NCI-H2107 treated with DMSO at 0.1 percent for 48 hours (cell line): Measurements from ENCODE around the gene FBXL4.
A peak's percentile ranks its signal among the peaks of the same experiment; 100 is the strongest.

Experiments used
- DNase-seq: peaks from one replicate; lab custom pipeline; 2025; ENCODE audit not compliant: unreplicated experiment; lab: John Stamatoyannopoulos, UW

Gene FBXL4

DNA sequence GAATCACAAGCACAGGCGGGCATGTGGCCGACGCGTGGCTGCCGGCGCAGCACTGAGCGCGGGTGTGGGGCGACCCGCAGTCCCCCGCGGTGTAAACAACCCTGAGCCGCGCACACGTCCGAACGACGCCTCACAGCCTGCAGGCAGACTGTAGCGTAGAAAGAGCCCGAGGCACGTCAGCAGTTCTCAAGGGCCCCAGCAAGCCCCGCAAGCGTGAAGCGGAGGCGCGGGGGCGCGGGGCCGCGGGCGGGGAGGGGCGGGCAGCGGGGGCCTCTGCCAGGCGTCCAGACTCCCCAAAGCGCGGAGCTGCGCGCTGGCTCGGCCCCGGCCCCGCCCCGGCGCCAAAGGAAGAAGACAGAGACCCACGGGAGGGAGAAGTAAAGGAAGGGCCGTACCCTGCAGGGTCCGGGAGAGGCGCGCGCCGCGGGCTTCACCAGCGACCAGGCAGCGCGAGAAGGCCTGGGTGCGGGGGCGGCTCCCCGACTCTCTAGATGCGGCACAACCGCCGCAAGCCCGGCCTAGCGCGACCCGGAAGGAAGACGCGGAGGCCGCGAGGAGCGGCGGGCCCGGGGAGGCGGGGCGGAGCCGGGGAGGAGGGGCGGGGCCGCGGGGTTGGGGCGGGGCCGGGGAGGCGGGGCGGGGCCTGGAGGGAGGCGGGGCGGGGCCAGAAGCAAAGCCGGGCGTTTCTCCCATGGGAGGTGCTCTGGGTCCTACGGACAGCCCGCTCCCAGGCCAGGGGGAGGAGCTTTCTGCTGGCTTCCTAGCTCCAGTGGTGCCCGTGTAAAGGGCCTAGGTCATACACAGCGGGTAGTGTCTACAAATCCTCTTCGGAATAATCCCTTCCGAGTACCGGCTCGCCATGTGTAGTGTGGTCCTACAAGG lies at the start of gene FBXL4:
FBXL4 (minus strand) TSS at position 536 of the 882 bp plus-strand sequence. CDS start 20,958 bp downstream, outside the sequence.
- peak; percentile 21 for DNase-seq

DNA sequence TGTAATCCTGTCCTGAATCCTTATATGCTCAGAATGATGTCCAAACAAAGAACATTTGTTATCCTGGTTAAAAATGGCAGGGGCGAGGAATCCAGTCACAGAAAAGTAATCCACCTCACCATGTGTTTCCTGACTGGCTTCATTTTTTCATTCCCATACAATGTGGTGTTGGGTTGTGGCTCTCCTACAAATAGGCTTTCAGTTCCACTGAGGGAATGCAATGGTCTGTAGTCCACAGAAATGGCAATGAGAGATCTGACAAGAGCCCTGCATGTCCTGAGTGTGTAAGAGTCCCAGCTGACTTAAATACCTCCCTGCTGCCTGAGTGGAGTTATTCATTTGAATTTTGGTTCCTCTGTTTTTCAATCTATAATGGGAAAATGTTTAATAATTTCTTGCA lies 47.4 kb upstream of the FBXL4 start:
- no peak for DNase-seq

DNA sequence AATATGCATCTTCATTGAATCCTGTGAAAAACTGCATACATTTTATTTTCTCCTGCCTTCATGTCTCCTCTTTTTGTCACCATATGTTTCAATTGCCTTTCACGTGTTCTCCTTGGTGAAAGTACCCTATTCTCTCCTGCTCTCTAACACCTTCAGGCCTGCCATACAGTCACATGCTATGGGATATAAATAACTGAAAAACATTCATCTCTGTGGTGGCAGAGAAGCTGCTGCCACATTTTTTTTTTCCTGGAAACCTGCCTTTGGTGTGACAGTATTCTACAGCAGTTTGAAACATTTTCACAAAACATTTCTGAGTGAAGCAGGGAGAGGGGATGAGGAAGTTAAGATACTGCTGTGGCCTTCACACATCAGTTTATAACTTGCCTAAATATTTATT lies 44.8 kb upstream of the FBXL4 start:
- DNase-seq = no peak

DNA sequence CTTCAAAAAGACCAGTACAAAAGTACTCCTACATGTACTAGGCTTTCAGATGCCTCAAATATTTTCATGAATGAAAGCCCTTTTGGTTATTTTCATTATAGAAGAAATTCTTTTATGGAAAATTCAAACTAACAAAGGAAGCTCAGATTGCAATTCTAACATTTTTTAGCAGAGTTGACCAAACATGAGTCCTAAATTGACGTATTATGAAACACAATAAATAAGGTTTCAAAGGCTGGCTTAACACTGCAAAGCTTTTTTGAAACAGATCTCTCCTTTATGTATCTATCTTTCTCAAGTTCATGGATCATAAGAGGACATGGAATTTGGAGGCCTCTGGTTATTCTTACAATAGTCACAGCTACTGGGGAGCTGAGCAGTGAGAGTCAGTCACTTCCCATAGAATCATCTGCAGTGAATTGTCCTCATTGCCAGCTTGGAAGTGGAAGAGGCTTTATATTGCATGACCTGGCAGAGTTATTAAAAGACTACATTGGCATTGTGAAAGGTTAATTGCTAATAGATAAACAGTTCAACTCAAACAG lies 38.4 kb upstream of the FBXL4 start:
- no peak for DNase-seq

DNA sequence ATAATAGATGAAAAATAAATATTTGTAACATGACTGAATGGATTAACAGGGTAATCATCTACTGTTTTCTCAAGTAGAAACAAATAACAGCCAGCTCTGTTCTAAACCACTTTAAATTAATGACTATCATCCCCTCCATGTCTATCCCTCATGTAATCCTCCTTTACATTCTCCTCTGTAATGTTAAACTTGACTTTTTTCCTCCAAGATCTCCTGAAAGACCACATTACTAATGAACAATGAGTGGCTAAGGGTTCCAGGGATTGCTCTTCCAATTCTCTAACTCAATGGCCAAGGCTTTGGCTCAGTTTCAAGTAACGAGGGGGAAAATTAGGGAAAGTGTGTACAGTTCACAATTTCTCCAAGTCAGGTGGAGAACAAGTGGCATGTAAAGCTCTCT lies 37.6 kb upstream of the FBXL4 start:
- DNase-seq = no peak

DNA sequence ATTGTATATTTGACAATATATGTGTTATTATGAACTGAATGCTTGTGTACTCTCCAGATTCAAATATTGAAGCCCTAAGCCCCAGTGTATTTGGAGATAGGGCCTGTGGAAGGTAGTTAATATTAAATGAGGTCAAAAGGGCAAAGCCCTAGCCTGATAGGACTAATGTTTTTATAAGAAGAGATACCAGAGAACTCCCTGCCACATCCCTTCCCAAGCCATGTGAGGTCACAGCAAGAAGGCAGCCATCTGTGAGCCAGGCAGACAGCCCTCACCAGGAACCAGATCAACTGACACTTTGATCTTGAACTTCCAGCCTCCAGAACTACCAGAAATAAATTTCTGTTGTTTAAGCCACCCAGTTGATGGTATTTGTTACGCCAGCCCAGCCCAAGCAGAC lies 36.4 kb upstream of the FBXL4 start:
- DNase-seq = no peak

DNA sequence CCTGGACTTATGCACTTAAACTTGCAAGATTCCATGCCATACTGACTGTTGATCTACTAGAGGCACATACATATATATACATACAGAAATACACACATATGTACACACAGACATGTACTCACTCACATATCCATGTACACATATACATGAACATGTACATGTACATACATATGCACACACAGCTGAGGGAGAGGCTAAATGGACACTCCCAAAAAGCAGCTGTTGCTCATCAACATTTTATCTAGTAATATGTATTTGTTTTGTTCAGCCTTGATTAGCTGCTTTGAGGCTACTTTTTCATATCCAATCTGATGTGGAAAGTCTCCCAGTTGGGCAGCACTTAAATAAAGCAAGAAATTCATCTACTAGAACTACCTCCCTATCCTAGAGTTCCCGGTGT lies 33.7 kb upstream of the FBXL4 start:
- no peak for DNase-seq

DNA sequence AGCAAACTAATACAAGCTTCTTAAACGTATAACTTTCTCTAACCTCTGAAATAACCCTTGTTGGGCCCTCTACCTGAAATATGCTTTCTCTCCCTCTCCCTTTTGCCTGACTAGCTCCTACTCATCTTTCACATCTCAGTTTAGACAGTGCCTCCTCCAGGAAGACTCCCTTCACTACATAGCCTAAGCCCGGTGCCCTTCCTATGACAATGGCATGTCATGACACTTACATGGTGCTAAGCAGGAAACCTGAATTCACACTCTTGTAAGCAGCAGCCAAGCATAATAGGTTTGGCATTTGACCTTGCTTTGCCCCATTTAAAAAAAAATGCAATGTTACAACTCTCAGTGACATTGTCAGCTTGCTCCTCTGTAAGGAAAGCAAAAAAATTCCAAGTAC lies 33.1 kb upstream of the FBXL4 start:
- no peak for DNase-seq

DNA sequence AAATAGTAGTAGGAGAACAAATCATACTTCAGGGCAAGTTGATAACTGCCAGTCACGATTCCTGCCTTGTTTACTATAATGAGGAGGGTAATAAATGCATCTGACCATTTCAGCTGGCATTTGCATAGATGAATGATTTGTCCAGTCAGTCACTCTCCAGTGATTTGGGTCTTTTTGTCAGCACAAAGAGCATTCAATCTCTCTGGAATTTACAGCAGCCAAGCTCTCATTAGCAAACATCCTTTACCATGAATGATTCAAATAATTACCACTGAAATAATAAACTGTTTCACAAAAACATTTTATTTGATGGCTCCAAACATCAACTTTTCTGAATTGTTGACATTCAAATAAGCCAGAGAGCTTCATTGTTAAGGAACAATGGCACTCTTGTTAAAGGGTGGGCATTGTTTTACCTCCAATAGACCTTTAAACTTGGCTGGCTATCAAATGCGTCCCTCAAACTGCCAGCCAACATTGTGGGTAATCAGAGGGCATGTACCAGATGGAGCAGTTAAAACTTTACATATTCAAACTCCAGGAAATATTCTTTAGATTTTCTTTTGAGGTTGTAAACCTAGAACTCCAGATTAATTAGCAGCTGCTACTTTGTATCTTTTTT lies 30.0 kb upstream of the FBXL4 start:
- peak; percentile 45 for DNase-seq

DNA sequence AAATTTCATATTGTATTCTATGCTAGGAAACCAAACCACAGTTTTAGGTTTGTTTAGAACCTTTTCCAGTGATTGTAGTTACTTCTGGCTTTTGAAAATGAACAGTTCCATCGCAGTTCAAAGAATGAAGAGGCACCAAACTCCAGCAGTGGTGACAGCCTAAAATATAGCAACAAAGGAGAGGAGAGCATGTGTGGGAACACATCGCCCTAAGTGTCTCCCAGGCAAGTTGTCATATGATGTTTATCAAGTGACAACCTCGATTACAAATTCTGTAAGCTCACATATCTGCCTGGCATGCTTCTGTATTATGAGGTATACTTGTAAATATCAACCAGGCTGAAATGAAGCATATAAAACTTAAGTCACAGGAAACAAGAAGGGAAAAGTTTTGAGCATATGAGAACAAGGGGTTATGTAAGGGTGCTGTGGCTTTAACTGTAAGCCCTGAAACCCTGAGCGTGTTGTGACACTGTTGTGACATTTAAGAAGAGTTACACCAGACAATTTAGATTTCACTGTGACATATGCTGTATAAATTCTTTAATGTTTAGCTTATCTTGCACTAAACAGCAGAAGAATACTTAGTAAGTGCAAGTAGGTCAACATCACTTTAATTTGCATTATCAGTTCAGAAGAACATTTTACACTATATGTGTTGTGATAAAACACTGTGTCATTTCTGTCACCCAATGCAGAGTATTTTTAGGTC lies 29.1 kb upstream of the FBXL4 start:
- DNase-seq = no peak

DNA sequence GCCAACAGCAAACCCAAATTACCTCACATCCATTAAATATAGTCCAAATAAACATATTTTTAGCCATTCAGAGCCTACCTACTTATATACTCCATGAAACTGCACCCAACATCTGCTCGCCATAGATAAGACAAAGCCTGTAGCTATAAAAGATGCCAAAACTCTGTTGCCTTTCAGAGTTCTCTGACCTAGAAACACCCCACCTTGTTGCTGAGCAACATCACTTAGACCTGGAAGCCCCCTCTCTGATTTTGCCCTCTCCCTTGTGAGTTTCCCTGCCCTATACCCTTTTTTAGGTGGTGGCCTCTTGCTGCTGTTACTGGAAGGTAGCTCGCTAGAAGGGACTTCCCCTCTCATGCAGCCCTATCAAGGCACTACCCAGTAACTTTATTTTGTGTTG lies 27.7 kb upstream of the FBXL4 start:
- no peak for DNase-seq

DNA sequence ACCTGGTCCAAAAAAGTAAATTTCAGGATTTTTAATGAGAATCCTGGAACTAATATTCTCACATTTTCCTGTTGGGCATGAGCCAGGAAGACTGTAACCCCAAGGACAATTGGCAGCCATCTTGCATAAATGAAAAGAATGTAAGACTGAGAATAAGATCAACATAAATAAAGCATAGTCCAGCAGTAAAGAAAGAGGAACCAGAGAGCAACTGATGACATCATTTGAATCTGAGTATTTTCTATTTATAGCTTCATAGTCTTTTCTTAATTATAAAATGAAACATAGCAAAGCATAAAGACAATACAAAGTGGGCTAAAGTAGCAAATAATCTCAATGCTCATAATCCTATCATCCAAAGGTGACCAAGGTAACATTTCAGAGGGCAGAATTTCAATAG lies 26.6 kb upstream of the FBXL4 start:
- DNase-seq = no peak

DNA sequence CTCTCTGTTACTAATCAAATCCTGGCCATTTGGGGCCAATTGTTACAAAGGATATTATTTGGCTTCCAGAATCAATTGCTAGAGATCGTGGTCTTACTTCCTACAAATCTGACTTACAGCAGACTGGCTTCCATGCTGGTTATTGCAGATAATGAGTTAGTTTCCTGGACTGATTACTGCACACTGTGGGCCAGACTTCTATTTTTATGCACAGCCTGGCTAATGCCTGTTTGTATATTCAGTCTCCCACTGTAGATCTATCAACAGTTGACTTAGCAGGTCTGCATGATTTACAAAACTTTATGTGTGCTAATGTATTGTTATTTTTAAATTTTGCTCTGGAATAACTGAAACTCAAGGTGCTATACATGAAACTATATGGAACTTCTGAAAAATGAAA lies 25.8 kb upstream of the FBXL4 start:
- no peak for DNase-seq

DNA sequence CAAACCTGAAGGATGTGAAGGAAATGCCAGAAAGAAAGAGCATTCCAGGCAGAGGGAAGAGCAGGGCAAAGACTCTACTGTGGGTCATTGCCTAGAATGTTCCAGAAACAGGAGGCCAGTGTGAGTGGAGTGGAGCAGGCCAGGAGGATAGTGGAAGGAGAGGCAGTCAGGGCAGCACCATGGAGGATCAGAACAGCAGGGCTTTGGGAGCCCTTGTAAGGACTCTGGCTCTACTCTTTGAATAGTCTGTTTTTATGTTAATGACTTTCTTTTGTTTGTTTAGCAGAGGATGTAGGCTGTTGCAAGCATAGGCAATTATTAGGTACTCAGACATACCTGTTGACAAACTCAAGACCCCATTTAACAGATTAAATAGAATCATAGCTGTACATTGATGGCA lies 23.6 kb upstream of the FBXL4 start:
- DNase-seq = no peak

DNA sequence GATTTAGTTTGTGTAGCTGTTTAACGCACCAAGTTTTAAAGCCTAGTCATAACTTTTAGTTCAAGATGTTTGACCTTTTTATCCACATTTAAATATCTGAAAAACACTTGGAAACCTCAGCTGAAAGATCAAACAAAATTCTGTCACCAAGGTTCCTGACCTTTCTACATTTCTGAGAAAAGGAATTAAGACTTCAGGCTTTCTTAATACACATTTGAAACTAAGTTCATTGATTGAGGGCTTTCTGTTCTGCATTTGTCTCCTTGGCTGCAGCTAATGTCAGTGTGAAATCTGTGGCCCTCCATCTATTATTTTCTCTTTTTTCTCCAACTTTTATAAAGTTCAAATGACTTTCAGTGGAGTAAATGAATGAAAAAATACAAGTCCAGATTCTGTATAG lies 22.7 kb upstream of the FBXL4 start:
- DNase-seq = no peak

DNA sequence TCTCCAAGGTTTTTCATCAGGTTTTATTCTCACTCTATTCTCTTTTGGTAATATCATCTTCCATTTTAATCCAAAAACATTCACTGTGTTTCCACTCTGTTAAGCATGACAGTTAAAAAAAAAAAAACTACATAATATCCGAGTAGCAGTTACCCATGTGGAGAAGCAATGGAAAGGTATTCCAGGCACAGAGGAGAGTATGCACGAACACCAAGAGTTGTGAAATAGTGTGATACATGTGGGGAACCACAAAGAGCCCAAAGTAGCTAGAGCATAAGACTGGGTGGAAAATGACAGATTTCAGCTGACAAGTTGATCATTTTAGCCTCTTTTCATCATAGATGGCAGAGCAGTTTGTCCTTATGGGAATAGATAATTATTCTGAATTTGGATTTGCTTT lies 19.9 kb upstream of the FBXL4 start:
- DNase-seq = no peak

DNA sequence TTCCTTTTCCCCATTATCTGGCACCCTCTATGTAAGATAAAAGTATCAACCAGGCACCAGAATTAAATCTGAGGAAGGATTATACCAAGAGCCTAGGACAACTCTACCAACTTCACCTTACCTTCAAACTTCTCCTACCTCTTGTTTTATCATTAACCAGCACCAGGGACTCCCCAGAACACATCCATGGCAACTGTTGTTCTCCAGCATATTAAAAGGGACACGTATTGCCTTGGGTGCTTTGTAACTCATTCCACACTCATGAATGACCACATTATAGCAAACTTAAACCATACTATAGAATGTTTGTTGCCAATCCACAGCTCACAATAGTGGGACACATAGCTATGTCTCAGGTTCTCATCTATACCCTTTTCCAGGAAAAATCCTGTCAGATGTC lies 11.9 kb upstream of the FBXL4 start:
- no peak for DNase-seq

DNA sequence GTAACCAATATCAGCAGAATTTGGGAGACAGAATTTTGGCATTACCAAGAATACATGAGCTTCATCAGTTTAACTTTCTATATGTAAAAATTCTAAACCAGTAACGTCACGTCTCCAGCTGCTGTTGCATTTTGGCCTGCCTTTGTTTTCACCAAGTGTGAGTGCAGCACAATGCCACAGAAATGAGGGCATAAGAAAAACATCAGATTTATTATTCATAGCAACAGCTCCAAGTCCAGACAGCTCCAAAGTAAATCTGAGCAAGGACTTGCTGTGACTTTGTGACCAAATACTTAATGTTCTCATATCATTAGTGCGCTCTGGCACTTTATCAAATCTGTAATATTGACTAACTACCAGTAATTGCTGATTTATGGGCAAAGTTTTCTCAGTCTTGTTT lies 11.0 kb upstream of the FBXL4 start:
- DNase-seq = no peak

DNA sequence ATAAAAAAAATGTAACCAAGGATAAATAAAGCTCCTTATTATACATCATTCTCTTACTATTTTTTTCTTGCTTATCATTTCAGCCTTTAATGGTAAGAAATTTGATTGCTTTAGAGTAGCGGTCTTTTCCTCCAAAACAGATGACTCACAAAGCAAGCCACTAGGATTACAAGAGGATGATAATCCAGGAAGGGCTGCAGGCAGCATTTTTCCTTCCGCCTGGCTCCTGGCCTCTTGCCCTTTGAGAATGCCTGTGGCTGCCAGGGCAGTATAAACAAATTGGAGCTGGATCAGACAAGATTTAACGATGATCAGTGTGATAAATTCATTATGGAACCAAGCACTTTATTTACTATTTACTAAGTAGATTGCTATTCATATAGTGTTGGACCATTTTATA lies 9.7 kb upstream of the FBXL4 start:
- DNase-seq = no peak

DNA sequence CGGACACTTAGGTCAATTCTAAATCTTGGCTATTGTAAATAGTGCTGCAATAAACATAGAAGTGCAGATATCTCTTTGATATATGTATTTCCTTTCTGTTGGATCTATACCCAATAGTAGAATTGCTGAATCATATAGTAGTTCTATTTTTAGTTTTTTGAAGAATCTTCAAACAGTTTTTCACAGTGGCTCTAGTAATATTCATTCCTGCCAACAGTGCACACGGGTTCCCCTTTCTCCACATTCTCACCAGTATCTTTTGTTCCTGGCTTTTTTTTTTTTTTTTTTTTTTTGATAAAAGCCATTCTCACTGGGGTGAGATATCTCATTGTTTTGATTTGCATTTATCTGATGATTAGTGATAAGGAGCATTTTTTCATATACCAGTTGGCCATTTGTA lies 1.8 kb upstream of the FBXL4 start:
- no peak for DNase-seq

DNA sequence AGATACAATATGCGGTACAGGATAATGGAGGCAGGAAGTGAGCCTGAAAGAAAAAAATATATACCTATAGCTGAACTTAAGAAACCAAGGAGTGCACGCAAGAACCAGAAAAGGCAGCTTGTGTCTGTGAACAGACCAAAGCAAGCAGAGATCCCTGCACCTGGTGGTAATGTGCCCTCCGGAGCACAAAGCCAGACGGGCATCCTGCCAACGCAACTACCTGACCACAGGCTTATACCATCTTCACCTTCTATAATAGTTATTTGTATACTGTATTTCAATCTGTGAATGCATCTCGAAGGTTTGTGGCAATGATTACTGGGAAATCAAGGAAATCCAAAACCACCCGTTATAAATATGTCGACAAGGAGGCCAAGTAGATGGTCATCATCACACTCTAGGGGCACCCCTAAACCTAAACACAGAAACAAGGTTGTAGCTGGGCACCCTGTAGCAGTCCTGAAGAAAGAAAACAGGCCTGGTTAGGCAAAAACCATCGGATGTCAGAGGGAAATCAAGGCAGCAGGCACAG lies 801 bp downstream of the FBXL4 start:
- DNase-seq = peak; percentile 87
